Trophoblast cell (in vitro differentiated cells and primary cell): ENCODE data around the gene KIF1B.
"Not testable (repeated sequence)": the region's sequence is repeated elsewhere in the genome, so short reads cannot be mapped to it uniquely, and the experiment has no call there.

Experiments
- DNase-seq, 2 donors: peaks; one replicate each; pipeline ENCODE4 v3.0.0-alpha.2; 2016
- H2AFZ ChIP-seq: 2 replicates; pipeline ENCODE4 v1.6.1; 2013; ENCODE audit warnings: low read length, moderate library complexity, mild to moderate bottlenecking; ENCODE audit not compliant: insufficient read depth, poor library complexity
- H2AK5ac ChIP-seq: 2 replicates; pipeline ENCODE4 v1.6.1; 2013; ENCODE audit warnings: mild to moderate bottlenecking, low read length
- H2BK120ac ChIP-seq: 2 replicates; pipeline ENCODE4 v1.6.1; 2013; ENCODE audit warnings: low read length, mild to moderate bottlenecking, moderate library complexity; ENCODE audit not compliant: insufficient read depth, poor library complexity
- H2BK12ac ChIP-seq: 2 replicates; pipeline ENCODE4 v1.6.1; 2013; ENCODE audit warnings: mild to moderate bottlenecking, low read length, moderate library complexity
- H2BK5ac ChIP-seq: 2 replicates; pipeline ENCODE4 v1.6.1; 2013; ENCODE audit warnings: low read length, low read depth, moderate library complexity, mild to moderate bottlenecking; ENCODE audit not compliant: poor library complexity
- H3K14ac ChIP-seq: 2 replicates; pipeline ENCODE4 v1.6.1; 2013; ENCODE audit warnings: mild to moderate bottlenecking, low read length
- H3K18ac ChIP-seq: 2 replicates; pipeline ENCODE4 v1.6.1; 2013; ENCODE audit warnings: mild to moderate bottlenecking, low read length
- H3K23ac ChIP-seq: 2 replicates; pipeline ENCODE4 v1.6.1; 2013; ENCODE audit warnings: low read length
- H3K27ac ChIP-seq: 2 replicates; pipeline ENCODE4 v1.5.1; 2013; ENCODE audit warnings: low read depth, mild to moderate bottlenecking, inconsistent platforms, low read length, moderate library complexity
- H3K27me3 ChIP-seq: 2 replicates; pipeline ENCODE4 v1.6.1; 2013; ENCODE audit warnings: inconsistent platforms, mild to moderate bottlenecking, low read length, moderate library complexity; ENCODE audit not compliant: insufficient read depth
- H3K36me3 ChIP-seq, 2 experiments: 1 replicate in 1 of 2; 2 replicates in 1 of 2; pipeline ENCODE4 v1.6.1; 2013; ENCODE audit warnings: low read length in 2 of 2, mild to moderate bottlenecking in 2 of 2, moderate library complexity in 1 of 2; ENCODE audit not compliant: insufficient read depth in 2 of 2, control insufficient read depth in 1 of 2
- H3K4ac ChIP-seq: 2 replicates; pipeline ENCODE4 v1.6.1; 2013; ENCODE audit warnings: low read depth, mild to moderate bottlenecking, low read length, moderate library complexity
- H3K4me1 ChIP-seq, 2 experiments: 1 replicate in 1 of 2; 2 replicates in 1 of 2; pipeline ENCODE4 v1.6.1; 2013; ENCODE audit warnings: low read length in 2 of 2, mild to moderate bottlenecking in 2 of 2, moderate library complexity in 1 of 2; ENCODE audit not compliant: insufficient read depth in 2 of 2, control insufficient read depth in 1 of 2
- H3K4me2 ChIP-seq: 2 replicates; pipeline ENCODE4 v1.6.1; 2013; ENCODE audit warnings: inconsistent platforms, mild to moderate bottlenecking, low read length, moderate library complexity
- H3K4me3 ChIP-seq: 2 replicates; pipeline ENCODE4 v1.5.1; 2013; ENCODE audit warnings: mild to moderate bottlenecking, low read depth, low read length, inconsistent platforms
- H3K79me1 ChIP-seq: one replicate; pipeline ENCODE4 v1.6.1; 2013; ENCODE audit warnings: low read length
- H3K79me2 ChIP-seq: 2 replicates; pipeline ENCODE4 v1.6.1; 2013; ENCODE audit warnings: low read length, mild to moderate bottlenecking; ENCODE audit not compliant: control insufficient read depth, insufficient read depth, poor library complexity
- H3K9ac ChIP-seq: 2 replicates; pipeline ENCODE4 v1.6.1; 2013; ENCODE audit warnings: mild to moderate bottlenecking, low read length
- H3K9me3 ChIP-seq: 2 replicates; pipeline ENCODE4 v1.6.1; 2013; ENCODE audit warnings: low read depth, mild to moderate bottlenecking, control low read depth, inconsistent platforms, low read length; ENCODE audit not compliant: insufficient read depth
- H4K12ac ChIP-seq: 2 replicates; pipeline ENCODE4 v1.6.1; 2013; ENCODE audit warnings: low read depth, mild to moderate bottlenecking, low read length, moderate library complexity
- H4K8ac ChIP-seq: 2 replicates; pipeline ENCODE4 v1.6.1; 2013; ENCODE audit warnings: low read depth, mild to moderate bottlenecking, low read length, moderate library complexity
- H4K91ac ChIP-seq: one replicate; pipeline ENCODE4 v1.6.1; 2013; ENCODE audit warnings: low read depth, mild to moderate bottlenecking, low read length, moderate library complexity
- WGBS: extraction: QIAGEN DNeasy Blood & Tissue Kit; methylation state at CpG from one replicate; pipeline ENCODE4 v1.1.7; 2013; ENCODE audit warnings: missing lambda C conversion rate; ENCODE audit not compliant: insufficient read length, insufficient coverage; ENCODE audit errors: extremely low coverage; 5-methylcytosine and 5-hydroxymethylcytosine counted together

The KIF1B gene

GRCh38 chr1:10377365-10378029, 167.1 kb downstream of the KIF1B start:
- not testable (repeated sequence) for H3K9ac ChIP-seq, H2AK5ac ChIP-seq, H3K4me1 ChIP-seq, H3K4me2 ChIP-seq, H4K12ac ChIP-seq, H3K18ac ChIP-seq, H2AFZ ChIP-seq, H2BK120ac ChIP-seq, H3K79me1 ChIP-seq, H4K8ac ChIP-seq, H3K4ac ChIP-seq, H2BK5ac ChIP-seq, H3K27ac ChIP-seq, H3K23ac ChIP-seq, H2BK12ac ChIP-seq, H3K79me2 ChIP-seq, H4K91ac ChIP-seq, H3K4me3 ChIP-seq, H3K27me3 ChIP-seq, H3K9me3 ChIP-seq, H3K14ac ChIP-seq
- DNase-seq, result peak; percentile 77 to 92
- peaks cover 23 to 37% of the 10 kb centered on the region in 2 experiments for H3K36me3 ChIP-seq
- WGBS, result no CpG with 5 or more reads among the region's 14 CpGs

GRCh38 chr1:10378081-10378841, 167.9 kb downstream of the KIF1B start:
- Histone ChIP-seq H3K14ac (no peak overlapping the region), H3K4ac (no peak overlapping the region), H3K27me3 (no peaks in the 10 kb centered on the region), H2AFZ (no peak overlapping the region), H4K12ac (peak overlapping the region; percentile 16), H4K8ac (no peak overlapping the region), H3K79me1 (no peaks in the 10 kb centered on the region), H3K4me1 (peaks cover 3 to 4% of the 10 kb centered on the region in 2 experiments), H3K9ac (no peak overlapping the region), H2BK5ac (no peak overlapping the region), H2BK120ac (no peak overlapping the region), H3K18ac (no peak overlapping the region), H3K36me3 (peaks cover 23 to 37% of the 10 kb centered on the region in 2 experiments), H3K27ac (no peak overlapping the region), H2AK5ac (no peak overlapping the region), H3K9me3 (no peaks in the 10 kb centered on the region), H4K91ac (no peak overlapping the region), H3K79me2 (no peaks in the 10 kb centered on the region), H3K4me3 (no peak overlapping the region), H3K4me2 (no peak overlapping the region), H3K23ac (no peak overlapping the region), H2BK12ac (no peak overlapping the region)
- WGBS, result no CpG with 5 or more reads among the region's 15 CpGs
- peak; percentile 97 to 98 for DNase-seq

GRCh38 chr1:10379101-10379620, 168.8 kb downstream of the KIF1B start:
- H3K9me3 ChIP-seq, result no peaks in the 10 kb centered on the region
- H2BK5ac ChIP-seq, result no peak overlapping the region
- H4K91ac ChIP-seq, result no peak overlapping the region
- H3K79me1 ChIP-seq, result no peaks in the 10 kb centered on the region
- H3K18ac ChIP-seq, result no peak overlapping the region
- no peaks in the 10 kb centered on the region for H3K27me3 ChIP-seq
- no peak overlapping the region for H3K27ac ChIP-seq
- H4K8ac ChIP-seq, result no peak overlapping the region
- H2AK5ac ChIP-seq, result no peak overlapping the region
- no peak overlapping the region for H3K23ac ChIP-seq
- no peak overlapping the region for H4K12ac ChIP-seq
- H3K9ac ChIP-seq, result no peak overlapping the region
- DNase-seq, result peak in 1 of 2 donors; percentile 52
- peaks cover 19 to 32% of the 10 kb centered on the region in 2 experiments for H3K36me3 ChIP-seq
- no peak overlapping the region for H2BK12ac ChIP-seq
- no peak overlapping the region for H2AFZ ChIP-seq
- no CpG with 5 or more reads among the region's 10 CpGs for WGBS
- H3K14ac ChIP-seq, result no peak overlapping the region
- no peak overlapping the region for H3K4ac ChIP-seq
- H3K4me3 ChIP-seq, result no peak overlapping the region
- no peaks in the 10 kb centered on the region for H3K79me2 ChIP-seq
- H2BK120ac ChIP-seq, result no peak overlapping the region
- peaks cover 3 to 4% of the 10 kb centered on the region in 2 experiments for H3K4me1 ChIP-seq
- no peak overlapping the region for H3K4me2 ChIP-seq

- no peak overlapping the region for H2AFZ ChIP-seq
- no peak overlapping the region for H2BK120ac ChIP-seq
- H3K14ac ChIP-seq, result no peak overlapping the region
- no peak overlapping the region for H4K91ac ChIP-seq
- no peak overlapping the region for H2AK5ac ChIP-seq
- H3K36me3 ChIP-seq, result peaks cover 19 to 32% of the 10 kb centered on the region in 2 experiments
- H3K4me3 ChIP-seq, result no peak overlapping the region
- WGBS, result no CpG with 5 or more reads among the region's 6 CpGs
- H4K8ac ChIP-seq, result no peak overlapping the region
- no peak for DNase-seq
- H3K4me2 ChIP-seq, result no peak overlapping the region
- H3K18ac ChIP-seq, result no peak overlapping the region
- no peak overlapping the region for H3K27ac ChIP-seq
- no peak overlapping the region for H3K23ac ChIP-seq
- no peaks in the 10 kb centered on the region for H3K9me3 ChIP-seq
- H2BK12ac ChIP-seq, result no peak overlapping the region
- H3K79me2 ChIP-seq, result no peaks in the 10 kb centered on the region
- no peak overlapping the region for H4K12ac ChIP-seq
- H3K27me3 ChIP-seq, result no peaks in the 10 kb centered on the region
- H3K79me1 ChIP-seq, result no peaks in the 10 kb centered on the region
- no peak overlapping the region for H3K4ac ChIP-seq
- no peak overlapping the region for H3K9ac ChIP-seq
- H3K4me1 ChIP-seq, result peaks cover 3 to 4% of the 10 kb centered on the region in 2 experiments
- no peak overlapping the region for H2BK5ac ChIP-seq
Observed at GRCh38 chr1:10379676-10380075, 169.3 kb downstream of the KIF1B start.
